K562 treated with DMSO at 1 percent for 4 hours (cell line): ENCODE data around the gene MFGE8. TPM values are rescaled to one million over a fixed set of nuclear protein-coding genes. Genes with fewer than 3 reads are reported as not detected.

Experiments
- total RNA-seq: library from RNA; unstranded; fragments of 300-600 nt; gene quantifications from 2 replicates; pipeline ENCODE4 v1.2.3, GENCODE V29; 2022; ENCODE audit not compliant: insufficient read depth

Gene MFGE8
- 180 and 182 TPM in 2 replicates for total RNA-seq

GRCh38 chr15:88913017-88913849, at the start of gene MFGE8:
MFGE8 (minus strand) TSS chr15:88913379; CDS start chr15:88913319, 60 bp downstream.

GRCh38 chr15:88894819-88895767, 18.1 kb downstream of the MFGE8 start, which contains the start of gene HAPLN3:
HAPLN3 (minus strand) TSS chr15:88895544; CDS start chr15:88887298, 8,246 bp downstream.

Other genes starting within 250 kb of the MFGE8 start
- not detected in 2 replicates for gene ACAN, start 109.9 kb downstream of the MFGE8 start, total RNA-seq
- 2.5 and 4.2 TPM in 2 replicates for gene HAPLN3, start 17.8 kb downstream of the MFGE8 start, total RNA-seq
- gene ABHD2, start 175.1 kb upstream of the MFGE8 start, total RNA-seq, result 17.0 and 23.4 TPM in 2 replicates